ENCODE results near the gene CTNNA3.
"Not testable (repeated sequence)": the region's sequence is repeated elsewhere in the genome, so short reads cannot be mapped to it uniquely, and the experiment has no call there.

The CTNNA3 gene

GRCh38 chr10:67587771-67588170 lies 108.2 kb downstream of the CTNNA3 start:
- H3K36me3 ChIP-seq (ENCODE audit: control insufficient read depth in 4 of 4, insufficient read depth in 4 of 4, low read length in 3 of 4): no peaks in the 10 kb centered on the region
- H3K27me3 ChIP-seq (replicated peaks in 2 of 5; ENCODE audit: control insufficient read depth in 4 of 5, insufficient read depth in 5 of 5, low read length in 4 of 5): no peaks in the 10 kb centered on the region
- ChIA-PET POLR2A (no interaction called here), CTCF (no interaction called here)
- WGBS (ENCODE audit: insufficient coverage): no CpG with 5 or more reads among the region's 2 CpGs
- no peak for DNase-seq
- peaks cover 0 to 15% (median 7%) of the 10 kb centered on the region in 5 experiments for H3K9me3 ChIP-seq (ENCODE audit: control extremely low read depth in 1 of 5, control insufficient read depth in 4 of 5, insufficient read depth in 2 of 5, low read depth in 1 of 5, low read length in 4 of 5)
- no peak overlapping the region for H3K4me3 ChIP-seq (ENCODE audit: control insufficient read depth in 1 of 7, extremely low read depth in 1 of 7, insufficient read depth in 4 of 7, low read depth in 2 of 7, low read length in 6 of 7)
- H3K27ac ChIP-seq (ENCODE audit: insufficient read depth in 1 of 2, low read depth in 1 of 2, low read length in 2 of 2, poor library complexity in 1 of 2, severe bottlenecking in 2 of 2): no peak overlapping the region
- no peaks in the 10 kb centered on the region for H3K4me1 ChIP-seq (ENCODE audit: control extremely low read depth in 1 of 4, control insufficient read depth in 4 of 4, insufficient read depth in 4 of 4, low read length in 3 of 4)

DNA sequence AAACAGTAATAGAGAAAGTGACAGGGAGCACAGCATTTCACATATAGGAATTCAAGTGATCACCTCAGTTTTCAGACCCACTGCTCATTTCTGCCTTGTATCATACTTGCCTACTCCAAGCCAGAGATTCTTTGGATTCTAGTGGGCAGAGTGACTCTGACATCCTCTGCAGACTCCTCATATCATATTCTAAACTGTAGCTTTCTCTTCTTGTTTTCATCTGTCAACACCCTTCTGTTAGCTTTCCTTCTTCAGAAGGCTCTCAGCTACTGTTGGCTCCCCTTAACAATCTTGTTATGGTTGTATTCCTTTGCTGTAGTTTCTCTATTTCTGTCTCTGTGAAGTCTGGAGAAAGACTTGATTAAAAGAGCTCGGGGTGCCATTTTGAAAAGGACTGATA lies 120.5 kb downstream of the CTNNA3 start:
- no peaks in the 10 kb centered on the region for H3K36me3 ChIP-seq (ENCODE audit: control insufficient read depth in 4 of 4, insufficient read depth in 4 of 4, low read length in 3 of 4)
- no peaks in the 10 kb centered on the region for H3K9me3 ChIP-seq (ENCODE audit: control extremely low read depth in 1 of 5, control insufficient read depth in 4 of 5, insufficient read depth in 2 of 5, low read depth in 1 of 5, low read length in 4 of 5)
- ChIA-PET POLR2A (no interaction called here), CTCF (no interaction called here)
- DNase-seq: no peak
- H3K4me3 ChIP-seq (ENCODE audit: control insufficient read depth in 1 of 7, extremely low read depth in 1 of 7, insufficient read depth in 4 of 7, low read depth in 2 of 7, low read length in 6 of 7): no peak overlapping the region
- H3K4me1 ChIP-seq (ENCODE audit: control extremely low read depth in 1 of 4, control insufficient read depth in 4 of 4, insufficient read depth in 4 of 4, low read length in 3 of 4): no peaks in the 10 kb centered on the region
- no peaks in the 10 kb centered on the region for H3K27me3 ChIP-seq (replicated peaks in 2 of 5; ENCODE audit: control insufficient read depth in 4 of 5, insufficient read depth in 5 of 5, low read length in 4 of 5)
- 100% methylated on average over 1 of the region's 1 CpG for WGBS (ENCODE audit: insufficient coverage)
- H3K27ac ChIP-seq (ENCODE audit: insufficient read depth in 1 of 2, low read depth in 1 of 2, low read length in 2 of 2, poor library complexity in 1 of 2, severe bottlenecking in 2 of 2): no peak overlapping the region

DNA sequence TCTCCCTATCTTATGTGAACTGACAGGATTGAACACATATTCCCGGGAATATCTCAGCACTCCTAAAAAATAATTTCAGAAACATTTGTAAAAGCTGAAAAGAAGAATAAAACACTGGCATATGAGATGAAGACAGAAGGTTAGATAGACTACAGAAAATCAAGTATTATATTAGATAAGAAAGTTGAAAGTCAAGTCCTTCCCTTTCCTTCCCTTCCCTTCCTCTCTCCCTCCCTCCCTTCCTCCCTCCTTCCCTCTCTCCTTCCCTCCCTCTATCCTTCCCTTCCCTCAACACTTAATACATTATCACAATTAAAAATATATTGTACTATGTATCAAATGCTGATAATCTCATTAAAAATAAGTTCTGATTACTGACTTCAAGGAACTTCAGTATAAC lies 122.5 kb downstream of the CTNNA3 start:
- no peaks in the 10 kb centered on the region for H3K36me3 ChIP-seq (ENCODE audit: control insufficient read depth in 4 of 4, insufficient read depth in 4 of 4, low read length in 3 of 4)
- CTCF ChIA-PET: no interaction called here
- H3K9me3 ChIP-seq (ENCODE audit: control extremely low read depth in 1 of 5, control insufficient read depth in 4 of 5, insufficient read depth in 2 of 5, low read depth in 1 of 5, low read length in 4 of 5): no peaks in the 10 kb centered on the region
- H3K27ac ChIP-seq (ENCODE audit: insufficient read depth in 1 of 2, low read depth in 1 of 2, low read length in 2 of 2, poor library complexity in 1 of 2, severe bottlenecking in 2 of 2): no peak overlapping the region
- H3K4me3 ChIP-seq (ENCODE audit: control insufficient read depth in 1 of 7, extremely low read depth in 1 of 7, insufficient read depth in 4 of 7, low read depth in 2 of 7, low read length in 6 of 7): no peak overlapping the region
- no peaks in the 10 kb centered on the region for H3K27me3 ChIP-seq (replicated peaks in 2 of 5; ENCODE audit: control insufficient read depth in 4 of 5, insufficient read depth in 5 of 5, low read length in 4 of 5)
- POLR2A ChIA-PET: no interaction called here
- no CpG with 5 or more reads among the region's 1 CpG for WGBS (ENCODE audit: insufficient coverage)
- no peak for DNase-seq
- no peaks in the 10 kb centered on the region for H3K4me1 ChIP-seq (ENCODE audit: control extremely low read depth in 1 of 4, control insufficient read depth in 4 of 4, insufficient read depth in 4 of 4, low read length in 3 of 4)

DNA sequence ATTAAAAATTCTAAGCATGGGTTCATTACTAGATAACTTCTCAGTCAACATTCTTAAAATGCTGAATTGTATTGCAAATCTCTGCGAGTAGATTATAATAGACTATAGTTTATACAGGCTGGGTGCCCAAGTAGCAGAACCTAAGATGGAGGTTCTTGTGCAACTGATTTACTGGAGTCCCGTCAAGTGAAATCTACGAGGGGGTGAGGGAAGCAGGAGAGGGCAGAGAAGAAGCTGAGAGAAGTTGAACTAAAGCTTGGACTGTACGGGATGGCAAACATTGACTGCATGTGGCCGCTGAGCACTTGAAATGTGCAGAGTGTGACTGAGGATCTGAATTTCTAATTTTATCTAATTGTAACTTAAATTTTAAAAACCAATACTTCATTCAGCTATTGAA lies 124.5 kb downstream of the CTNNA3 start:
- 94% methylated on average over 4 of the region's 5 CpGs for WGBS (ENCODE audit: insufficient coverage)
- CTCF ChIA-PET: no interaction called here
- Histone ChIP-seq H3K4me3 (ENCODE audit: control insufficient read depth in 1 of 7, extremely low read depth in 1 of 7, insufficient read depth in 4 of 7, low read depth in 2 of 7, low read length in 6 of 7) (no peak overlapping the region), H3K36me3 (ENCODE audit: control insufficient read depth in 4 of 4, insufficient read depth in 4 of 4, low read length in 3 of 4) (no peaks in the 10 kb centered on the region), H3K9me3 (ENCODE audit: control extremely low read depth in 1 of 5, control insufficient read depth in 4 of 5, insufficient read depth in 2 of 5, low read depth in 1 of 5, low read length in 4 of 5) (no peaks in the 10 kb centered on the region), H3K27me3 (replicated peaks in 2 of 5; ENCODE audit: control insufficient read depth in 4 of 5, insufficient read depth in 5 of 5, low read length in 4 of 5) (no peaks in the 10 kb centered on the region), H3K27ac (ENCODE audit: insufficient read depth in 1 of 2, low read depth in 1 of 2, low read length in 2 of 2, poor library complexity in 1 of 2, severe bottlenecking in 2 of 2) (no peak overlapping the region), H3K4me1 (ENCODE audit: control extremely low read depth in 1 of 4, control insufficient read depth in 4 of 4, insufficient read depth in 4 of 4, low read length in 3 of 4) (no peaks in the 10 kb centered on the region)
- no peak for DNase-seq
- POLR2A ChIA-PET: no interaction called here

GRCh38 chr10:67558311-67558710 lies 137.7 kb downstream of the CTNNA3 start:
- H3K36me3 ChIP-seq (ENCODE audit: control insufficient read depth in 4 of 4, insufficient read depth in 4 of 4, low read length in 3 of 4); H3K4me3 ChIP-seq (ENCODE audit: control insufficient read depth in 1 of 7, extremely low read depth in 1 of 7, insufficient read depth in 4 of 7, low read depth in 2 of 7, low read length in 6 of 7); CTCF ChIA-PET; POLR2A ChIA-PET; H3K9me3 ChIP-seq (ENCODE audit: control extremely low read depth in 1 of 5, control insufficient read depth in 4 of 5, insufficient read depth in 2 of 5, low read depth in 1 of 5, low read length in 4 of 5); H3K27me3 ChIP-seq (replicated peaks in 2 of 5; ENCODE audit: control insufficient read depth in 4 of 5, insufficient read depth in 5 of 5, low read length in 4 of 5); DNase-seq; H3K4me1 ChIP-seq (ENCODE audit: control extremely low read depth in 1 of 4, control insufficient read depth in 4 of 4, insufficient read depth in 4 of 4, low read length in 3 of 4); H3K27ac ChIP-seq (ENCODE audit: insufficient read depth in 1 of 2, low read depth in 1 of 2, low read length in 2 of 2, poor library complexity in 1 of 2, severe bottlenecking in 2 of 2): not testable (repeated sequence)
- WGBS (ENCODE audit: insufficient coverage): 99% methylated on average over 12 of the region's 14 CpGs

DNA sequence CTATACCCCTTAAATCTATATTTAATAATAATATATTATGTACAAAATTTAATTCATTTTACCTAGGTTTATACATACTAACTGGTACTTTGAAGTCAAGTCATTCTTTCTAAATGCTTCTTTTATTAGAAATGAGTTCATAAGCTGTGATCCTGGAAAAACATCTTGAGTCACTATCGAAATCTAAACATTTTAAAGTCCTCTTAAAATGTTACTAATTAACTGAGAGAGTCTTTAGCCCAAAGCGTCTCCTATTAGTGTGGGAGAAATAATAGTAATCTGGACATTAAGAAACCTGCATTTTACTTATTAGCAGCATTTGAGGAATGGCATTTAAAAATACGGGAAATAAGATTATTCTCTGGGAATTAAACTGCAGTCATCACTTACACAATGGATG lies 142.7 kb downstream of the CTNNA3 start:
- H3K36me3 ChIP-seq (ENCODE audit: control insufficient read depth in 4 of 4, insufficient read depth in 4 of 4, low read length in 3 of 4): no peaks in the 10 kb centered on the region
- no peaks in the 10 kb centered on the region for H3K4me1 ChIP-seq (ENCODE audit: control extremely low read depth in 1 of 4, control insufficient read depth in 4 of 4, insufficient read depth in 4 of 4, low read length in 3 of 4)
- CTCF ChIA-PET: no interaction called here
- POLR2A ChIA-PET: no interaction called here
- peaks cover 0 to 3% (median 0%) of the 10 kb centered on the region in 5 experiments for H3K9me3 ChIP-seq (ENCODE audit: control extremely low read depth in 1 of 5, control insufficient read depth in 4 of 5, insufficient read depth in 2 of 5, low read depth in 1 of 5, low read length in 4 of 5)
- no peak overlapping the region for H3K27ac ChIP-seq (ENCODE audit: insufficient read depth in 1 of 2, low read depth in 1 of 2, low read length in 2 of 2, poor library complexity in 1 of 2, severe bottlenecking in 2 of 2)
- no peaks in the 10 kb centered on the region for H3K27me3 ChIP-seq (replicated peaks in 2 of 5; ENCODE audit: control insufficient read depth in 4 of 5, insufficient read depth in 5 of 5, low read length in 4 of 5)
- WGBS (ENCODE audit: insufficient coverage): no CpG with 5 or more reads among the region's 3 CpGs
- H3K4me3 ChIP-seq (ENCODE audit: control insufficient read depth in 1 of 7, extremely low read depth in 1 of 7, insufficient read depth in 4 of 7, low read depth in 2 of 7, low read length in 6 of 7): no peak overlapping the region
- no peak for DNase-seq

DNA sequence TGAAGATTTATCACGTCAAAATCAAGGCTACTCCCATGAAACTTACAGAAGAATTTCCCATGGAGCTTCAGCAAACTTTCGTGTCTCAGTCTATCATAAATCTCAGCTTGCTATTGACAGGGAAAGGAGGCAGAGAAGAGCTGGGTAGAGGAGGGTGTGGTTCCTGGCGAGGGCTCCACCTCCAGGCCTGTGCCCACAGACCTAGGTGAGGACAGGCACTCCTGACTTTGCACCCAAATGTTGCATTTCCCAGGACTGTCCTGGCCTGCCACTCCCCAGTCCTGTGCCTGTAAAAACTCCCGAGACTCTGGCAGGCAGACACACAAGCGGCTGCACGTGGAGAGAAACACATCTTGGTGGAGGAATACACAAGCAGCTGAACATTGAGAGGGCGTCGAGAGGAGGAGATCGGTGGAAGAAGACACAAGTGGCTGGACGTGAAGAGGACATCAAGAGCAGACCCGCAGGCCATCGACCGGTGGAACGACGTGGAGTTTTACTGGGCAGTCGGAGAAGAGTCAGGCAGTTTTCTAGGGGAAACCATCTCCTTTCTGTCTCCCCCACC lies 145.1 kb downstream of the CTNNA3 start:
- CTCF ChIA-PET: no interaction called here
- POLR2A ChIA-PET: no interaction called here
- no peak overlapping the region for H3K27ac ChIP-seq (ENCODE audit: insufficient read depth in 1 of 2, low read depth in 1 of 2, low read length in 2 of 2, poor library complexity in 1 of 2, severe bottlenecking in 2 of 2)
- H3K4me1 ChIP-seq (ENCODE audit: control extremely low read depth in 1 of 4, control insufficient read depth in 4 of 4, insufficient read depth in 4 of 4, low read length in 3 of 4): no peaks in the 10 kb centered on the region
- H3K27me3 ChIP-seq (replicated peaks in 2 of 5; ENCODE audit: control insufficient read depth in 4 of 5, insufficient read depth in 5 of 5, low read length in 4 of 5): no peaks in the 10 kb centered on the region
- WGBS (ENCODE audit: insufficient coverage): 92% methylated on average over 15 of the region's 16 CpGs
- no peaks in the 10 kb centered on the region for H3K9me3 ChIP-seq (ENCODE audit: control extremely low read depth in 1 of 5, control insufficient read depth in 4 of 5, insufficient read depth in 2 of 5, low read depth in 1 of 5, low read length in 4 of 5)
- no peak for DNase-seq
- no peak overlapping the region for H3K4me3 ChIP-seq (ENCODE audit: control insufficient read depth in 1 of 7, extremely low read depth in 1 of 7, insufficient read depth in 4 of 7, low read depth in 2 of 7, low read length in 6 of 7)
- no peaks in the 10 kb centered on the region for H3K36me3 ChIP-seq (ENCODE audit: control insufficient read depth in 4 of 4, insufficient read depth in 4 of 4, low read length in 3 of 4)
